ENCODE data around the gene MRPL44. TPM values are rescaled to one million over a fixed set of nuclear protein-coding genes. Genes with fewer than 3 reads are reported as not detected.
A peak's percentile ranks its signal among the peaks of the same experiment; 100 is the strongest.

The MRPL44 gene
- total RNA-seq, 1 experiment from 2014 or later: 64.9 TPM

DNA sequence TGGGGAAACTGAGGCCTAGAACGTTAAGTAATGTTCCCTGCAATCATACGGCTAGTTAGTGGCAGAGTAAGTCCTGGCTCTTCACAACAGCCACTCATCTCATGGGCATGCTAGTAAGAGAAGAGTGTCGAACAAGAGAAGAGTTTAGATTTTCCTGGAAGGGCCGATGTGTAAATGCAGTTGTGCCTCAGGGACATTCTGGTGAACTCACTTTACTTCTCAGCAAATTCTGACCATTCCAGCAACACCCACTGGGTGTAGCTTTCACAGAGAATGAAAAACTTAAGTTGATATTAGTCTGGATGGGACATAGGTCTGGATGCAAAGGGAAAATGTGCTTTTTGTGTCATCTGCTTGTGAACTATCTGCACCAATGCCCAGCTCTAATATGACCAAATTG, 23.5 kb downstream of the MRPL44 start:
- no peaks in the 10 kb centered on the region for H3K27me3 ChIP-seq (replicated peaks; ENCODE audit: control insufficient read depth, insufficient read depth, low read length)
- Mint-ChIP-seq H3K27me3 (ENCODE audit: insufficient read depth, unreplicated experiment) (peaks cover 4% of the 10 kb centered on the region), H3K9me3 (ENCODE audit: unreplicated experiment) (no peaks in the 10 kb centered on the region), H3K36me3 (ENCODE audit: insufficient read depth, unreplicated experiment) (no peaks in the 10 kb centered on the region), H3K4me1 (ENCODE audit: low read depth, unreplicated experiment) (no peaks in the 10 kb centered on the region), H3K27ac (ENCODE audit: unreplicated experiment) (no peak overlapping the region), H3K4me3 (ENCODE audit: unreplicated experiment) (no peak overlapping the region)
- no peak for TF ChIP-seq CTCF (IDR thresholded peaks at IDR 0.05; ENCODE audit: insufficient read depth in 1 of 2, low read depth in 1 of 2, low read length in 1 of 2, severe bottlenecking in 1 of 2, unreplicated experiment in 1 of 2)
- no TSS peak for BruUV-seq (replicated peaks)
- H3K9me3 ChIP-seq: no peaks in the 10 kb centered on the region
- no peaks in the 10 kb centered on the region for H3K36me3 ChIP-seq (ENCODE audit: control insufficient read depth, insufficient read depth, low read length)
- ChIA-PET POLR2A (no interaction called here), CTCF (interaction anchor here (0.6 kb wide), 1 partner anchor 17 kb away, joined by 3 read pairs; no protein-coding TSS in a partner anchor)
- no peak for DNase-seq
- no peak overlapping the region for H3K4me3 ChIP-seq (ENCODE audit: low read depth, low read length)
- H3K4me1 ChIP-seq: no peaks in the 10 kb centered on the region
- intact Hi-C loops (cut with micrococcal nuclease; ENCODE audit: unreplicated experiment): no loop called here

GRCh38 chr2:223981241-223981640, 24.0 kb downstream of the MRPL44 start:
- POLR2A ChIA-PET: interaction anchor here (0.6 kb wide), 1 partner anchor 21 kb away, joined by 3 read pairs; no protein-coding TSS in a partner anchor
- Mint-ChIP-seq H3K27ac (ENCODE audit: unreplicated experiment) (no peak overlapping the region), H3K9me3 (ENCODE audit: unreplicated experiment) (no peaks in the 10 kb centered on the region), H3K36me3 (ENCODE audit: insufficient read depth, unreplicated experiment) (no peaks in the 10 kb centered on the region), H3K4me3 (ENCODE audit: unreplicated experiment) (no peak overlapping the region), H3K27me3 (ENCODE audit: insufficient read depth, unreplicated experiment) (peaks cover 6% of the 10 kb centered on the region), H3K4me1 (ENCODE audit: low read depth, unreplicated experiment) (no peaks in the 10 kb centered on the region)
- Histone ChIP-seq H3K9me3 (no peaks in the 10 kb centered on the region), H3K36me3 (ENCODE audit: control insufficient read depth, insufficient read depth, low read length) (no peaks in the 10 kb centered on the region), H3K4me1 (no peaks in the 10 kb centered on the region), H3K27me3 (replicated peaks; ENCODE audit: control insufficient read depth, insufficient read depth, low read length) (no peaks in the 10 kb centered on the region), H3K4me3 (ENCODE audit: low read depth, low read length) (no peak overlapping the region)
- intact Hi-C loops (cut with micrococcal nuclease; ENCODE audit: unreplicated experiment): no loop called here
- DNase-seq: no peak
- CTCF ChIA-PET: interaction anchor here (0.6 kb wide), 1 partner anchor 17 kb away, joined by 3 read pairs; no protein-coding TSS in a partner anchor
- no TSS peak for BruUV-seq (replicated peaks)
- TF ChIP-seq CTCF (IDR thresholded peaks at IDR 0.05; ENCODE audit: insufficient read depth in 1 of 2, low read depth in 1 of 2, low read length in 1 of 2, severe bottlenecking in 1 of 2, unreplicated experiment in 1 of 2): no peak

- no peaks in the 10 kb centered on the region for H3K36me3 ChIP-seq (ENCODE audit: control insufficient read depth, insufficient read depth, low read length)
- CTCF ChIA-PET: interaction anchor here (0.7 to 2.2 kb wide), 8 partner anchors 17 to 370 kb away, joined by 3 to 36 read pairs (median 6); no protein-coding TSS in a partner anchor
- Mint-ChIP-seq H3K4me3 (ENCODE audit: unreplicated experiment) (no peak overlapping the region), H3K4me1 (ENCODE audit: low read depth, unreplicated experiment) (peaks cover 10% of the 10 kb centered on the region), H3K9me3 (ENCODE audit: unreplicated experiment) (no peaks in the 10 kb centered on the region), H3K27me3 (ENCODE audit: insufficient read depth, unreplicated experiment) (peaks cover 15% of the 10 kb centered on the region), H3K27ac (ENCODE audit: unreplicated experiment) (peak overlapping the region; percentile 26), H3K36me3 (ENCODE audit: insufficient read depth, unreplicated experiment) (no peaks in the 10 kb centered on the region)
- peak; percentile 68 to 91 for TF ChIP-seq CTCF (IDR thresholded peaks at IDR 0.05; ENCODE audit: insufficient read depth in 1 of 2, low read depth in 1 of 2, low read length in 1 of 2, severe bottlenecking in 1 of 2, unreplicated experiment in 1 of 2)
- peak; percentile 78 to 81 for DNase-seq
- H3K9me3 ChIP-seq: no peaks in the 10 kb centered on the region
- POLR2A ChIA-PET: no interaction called here
- H3K4me1 ChIP-seq: no peaks in the 10 kb centered on the region; the same call in 1 of the 2 replicates
- BruUV-seq (replicated peaks): no TSS peak
- H3K27me3 ChIP-seq (replicated peaks; ENCODE audit: control insufficient read depth, insufficient read depth, low read length): no peaks in the 10 kb centered on the region
- intact Hi-C loops (cut with micrococcal nuclease; ENCODE audit: unreplicated experiment): loop anchor here (1.0 kb wide), 3 partner anchors 19 to 295 kb away; no protein-coding TSS in a partner anchor
- H3K4me3 ChIP-seq (ENCODE audit: low read depth, low read length): no peak overlapping the region
Measured at GRCh38 chr2:223989206-223989855, 32.1 kb downstream of the MRPL44 start.
